ENCODE data around the gene CA10.

The CA10 gene

DNA sequence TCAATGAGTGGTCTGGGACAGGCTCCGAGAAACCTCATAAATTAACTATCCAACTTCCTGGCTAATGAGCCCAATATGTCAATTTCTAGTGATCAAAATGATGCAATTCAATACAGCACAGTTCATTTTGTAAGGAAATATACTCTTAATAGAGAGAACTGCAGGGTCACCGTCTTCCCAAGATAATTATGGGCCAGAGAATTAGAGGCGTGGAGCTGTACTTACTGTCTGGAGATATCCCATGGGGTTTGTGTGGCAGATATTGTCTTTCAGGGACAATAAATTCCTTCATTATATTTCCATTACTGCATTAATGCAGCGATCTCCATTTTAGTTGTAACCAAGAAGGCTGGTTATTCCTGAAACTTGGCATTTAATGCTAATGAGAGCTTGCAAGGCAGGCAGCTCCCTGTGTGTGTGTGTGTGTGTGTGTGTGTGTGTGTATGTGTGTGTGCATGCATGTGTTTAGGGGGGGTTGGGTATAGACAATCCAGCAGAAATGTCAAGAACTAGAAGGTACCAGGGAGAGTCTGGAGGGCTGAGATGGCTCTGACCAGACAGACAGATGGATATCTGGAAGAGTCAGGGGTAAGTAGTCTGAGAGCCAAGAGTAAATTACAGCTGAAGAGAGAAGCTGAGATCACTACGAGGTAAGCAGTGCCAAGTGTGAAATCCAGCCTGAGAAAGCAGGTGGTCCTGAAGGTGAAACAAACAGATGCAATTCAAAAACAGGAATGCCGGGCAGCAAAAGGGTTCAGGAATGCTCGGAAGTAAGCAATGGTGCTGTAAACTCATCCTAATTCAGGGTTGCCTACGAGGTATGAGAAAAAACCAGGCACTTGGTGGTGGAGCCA is 393.0 kb downstream of the CA10 start:
- DNase-seq (ENCODE audit: low read depth) = no peak

DNA sequence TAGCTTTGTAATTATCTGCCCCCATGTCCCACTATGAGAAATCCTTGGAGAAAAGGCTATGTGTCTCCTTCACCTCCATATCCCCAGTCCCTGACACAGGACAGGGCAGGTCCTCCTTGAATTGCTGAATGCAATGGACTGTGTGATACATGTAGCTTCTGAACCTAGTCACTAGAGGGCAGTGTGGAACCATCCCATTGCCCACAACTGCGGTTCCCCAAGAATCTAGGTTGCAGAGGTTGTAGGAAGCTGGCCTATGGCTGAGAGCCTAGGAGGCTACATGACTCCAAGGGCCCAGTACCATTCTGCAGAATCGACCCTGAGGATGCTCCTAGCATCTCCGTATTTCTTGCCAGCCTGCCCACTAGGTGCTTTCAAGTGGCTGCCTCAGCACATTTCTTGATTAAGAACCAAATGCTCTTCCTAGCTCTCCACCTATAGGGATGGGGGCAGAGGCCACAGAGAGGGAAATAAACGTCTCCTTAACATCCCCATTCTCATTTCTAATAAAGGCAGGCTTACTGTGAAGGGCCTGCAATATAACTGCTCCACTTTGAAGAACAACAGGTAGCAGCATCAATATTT is 394.0 kb downstream of the CA10 start:
- DNase-seq (ENCODE audit: low read depth) = peak; percentile 49

DNA sequence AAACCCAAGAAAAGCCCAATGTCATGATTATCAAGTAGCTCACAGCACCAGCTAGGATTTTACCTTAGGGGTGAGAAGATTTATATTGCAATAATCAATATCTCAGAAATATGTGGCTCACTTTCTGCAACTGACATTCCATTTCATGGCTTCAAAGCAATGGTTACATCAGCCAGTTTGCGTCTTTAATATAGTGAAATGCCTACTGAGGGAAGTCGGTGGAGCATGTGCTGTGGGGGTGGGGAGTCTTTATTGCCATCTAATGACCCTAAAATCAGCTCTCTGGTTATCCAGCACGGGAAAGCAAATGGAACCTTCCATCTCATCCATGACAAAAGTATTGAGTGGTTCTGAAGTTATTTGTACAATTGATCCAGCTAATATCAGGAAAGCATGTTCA is 395.5 kb downstream of the CA10 start:
- no peak for DNase-seq (ENCODE audit: low read depth)

DNA sequence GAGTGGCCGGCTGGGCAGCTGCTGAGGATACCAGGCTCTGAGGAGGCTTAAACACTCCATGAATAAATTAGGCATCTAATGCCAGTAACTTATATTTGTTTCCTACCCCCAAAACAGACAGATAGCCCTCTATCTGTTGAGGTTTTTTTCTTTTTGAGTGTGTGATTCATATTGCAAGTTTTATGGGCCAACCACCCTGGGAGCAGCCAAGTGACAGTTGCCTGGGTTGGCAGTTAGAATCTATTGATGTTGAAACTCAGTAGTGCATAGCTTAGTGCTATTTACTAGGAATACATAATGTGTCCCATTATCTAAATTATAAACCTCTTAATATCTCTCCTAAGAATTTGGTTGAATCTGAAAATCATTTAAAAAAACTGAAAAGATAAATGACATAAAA is 397.4 kb downstream of the CA10 start:
- DNase-seq (ENCODE audit: low read depth) = no peak

DNA sequence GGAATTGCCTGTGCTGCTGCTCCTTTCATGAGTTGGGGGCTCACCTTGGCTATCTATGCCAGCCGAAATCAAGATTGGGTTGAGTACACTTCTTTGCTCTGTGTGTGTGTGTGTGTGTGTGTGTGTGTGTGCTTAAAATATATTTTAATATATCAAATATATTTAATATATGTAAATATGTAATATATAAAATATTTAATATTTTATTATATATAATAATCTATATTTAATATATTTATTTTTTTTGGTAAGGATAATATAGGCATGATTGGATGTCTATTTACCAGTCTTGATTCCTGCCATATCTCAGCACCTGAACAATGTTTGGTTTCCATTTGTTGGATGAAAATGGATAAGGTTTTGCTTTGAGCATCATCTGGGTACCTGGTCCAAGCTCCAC is 399.3 kb downstream of the CA10 start:
- DNase-seq (ENCODE audit: low read depth) = no peak

DNA sequence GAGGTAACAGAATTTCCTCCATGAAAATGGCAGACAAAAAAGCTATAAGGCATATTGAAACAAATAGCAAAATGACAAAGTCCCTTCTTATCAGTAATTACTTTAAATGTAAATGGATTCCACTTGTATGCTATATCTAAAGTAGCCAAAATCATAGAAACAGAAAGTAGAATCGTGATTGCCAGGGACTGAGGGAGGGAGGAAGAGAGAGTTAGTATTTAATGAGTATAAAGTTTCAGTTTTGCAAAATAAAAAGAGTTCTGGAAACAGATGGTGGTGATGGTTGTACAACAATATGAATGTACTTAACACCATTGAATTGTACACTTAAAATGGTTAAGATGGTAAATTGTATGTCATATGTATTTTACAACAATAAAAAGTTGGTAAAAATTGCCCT is 407.4 kb downstream of the CA10 start:
- DNase-seq (ENCODE audit: low read depth) = no peak

DNA sequence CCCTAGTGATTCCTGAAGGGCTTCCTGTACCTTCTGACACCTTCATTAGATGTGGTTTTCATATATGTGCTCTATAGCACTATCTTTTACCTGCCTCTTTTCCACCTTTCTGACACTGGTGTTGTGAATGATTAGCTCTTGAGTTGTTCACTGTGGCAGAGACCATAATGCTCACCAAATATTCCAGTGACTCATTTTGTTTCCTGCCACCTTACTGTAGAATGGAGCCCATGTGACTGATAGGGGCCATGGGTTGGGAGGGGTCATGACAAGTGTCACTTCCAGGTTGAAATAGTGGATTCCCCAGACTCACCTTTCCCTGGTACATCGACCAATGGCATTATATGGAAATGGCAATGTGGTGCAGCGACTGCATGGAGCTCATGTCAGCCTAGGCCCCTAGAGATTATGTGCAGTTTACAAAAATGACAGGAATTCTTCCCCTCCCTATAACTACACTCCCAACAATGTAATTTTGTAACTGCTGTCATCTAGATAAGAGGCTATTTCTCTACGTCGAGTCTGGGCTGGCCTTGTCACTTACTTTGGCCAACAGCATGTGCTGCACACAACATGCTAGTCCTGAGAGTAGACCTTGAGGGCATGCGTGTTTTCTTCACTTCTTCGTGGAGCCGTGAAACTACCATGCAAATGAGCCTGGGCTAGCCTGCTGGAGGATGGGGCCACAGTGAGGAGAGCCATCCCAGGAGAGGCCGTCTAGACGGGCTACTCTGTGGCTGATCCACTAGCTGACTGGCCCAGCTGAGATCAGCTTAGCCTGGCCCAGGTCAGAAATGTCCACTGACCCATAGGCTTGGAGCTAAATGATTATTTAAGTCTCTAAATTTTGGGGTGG is 409.5 kb downstream of the CA10 start:
- DNase-seq (ENCODE audit: low read depth) = no peak

DNA sequence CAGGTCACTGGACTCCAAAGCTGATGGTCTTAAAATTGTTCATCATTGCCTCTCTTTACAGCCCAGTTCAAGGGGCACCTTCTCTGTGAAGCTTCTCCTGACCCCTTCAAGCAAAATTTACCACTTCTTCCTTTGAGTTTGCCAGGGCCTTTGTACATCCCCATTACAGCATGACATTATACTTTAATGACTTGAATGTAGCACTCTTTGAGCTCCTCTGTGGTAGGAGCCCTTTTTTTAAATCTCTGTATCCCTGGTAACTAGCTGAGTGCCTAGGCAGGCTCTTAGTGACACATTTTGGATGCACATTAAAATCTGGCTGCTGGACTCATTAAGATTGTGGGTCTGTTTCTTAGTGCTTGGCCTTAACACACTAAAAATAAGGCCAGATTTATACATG is 412.1 kb downstream of the CA10 start:
- DNase-seq (ENCODE audit: low read depth) = no peak

DNA sequence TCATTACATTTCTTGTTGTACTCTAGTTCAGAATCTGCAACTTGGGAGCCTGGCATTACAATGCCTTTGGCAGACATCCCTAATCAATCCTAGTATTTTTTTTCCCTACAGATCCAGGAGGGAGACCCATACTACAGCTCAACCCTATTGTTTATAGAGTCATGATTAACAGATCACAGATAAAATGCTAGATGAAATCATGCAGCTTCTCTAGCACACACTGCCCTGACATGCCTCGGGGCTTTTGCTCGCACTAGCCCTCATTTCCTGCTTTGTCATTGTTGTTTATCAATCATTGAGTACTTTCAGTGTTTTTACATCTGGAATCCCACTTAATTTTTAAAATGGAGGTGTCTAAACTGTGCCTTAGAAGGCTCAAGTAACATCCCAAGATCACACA is 412.5 kb downstream of the CA10 start:
- DNase-seq (ENCODE audit: low read depth) = no peak

DNA sequence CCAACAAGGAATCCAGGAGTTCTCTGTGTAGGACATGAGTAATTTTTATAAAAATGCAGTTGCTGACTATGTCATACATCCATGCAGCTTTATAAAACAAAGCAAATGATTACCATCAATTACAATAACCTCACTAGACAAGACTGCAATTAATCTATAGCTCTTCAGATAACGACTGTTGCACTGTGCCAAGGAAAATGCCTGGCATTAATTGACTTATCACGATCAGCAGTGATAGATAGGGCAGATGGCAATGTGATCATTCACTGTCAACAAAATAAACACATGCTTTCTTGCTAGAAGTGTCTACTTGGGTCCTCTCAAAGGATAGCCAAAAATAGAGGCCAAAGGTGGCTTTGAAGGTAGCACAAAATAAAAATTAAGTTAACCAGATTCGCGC is 415.0 kb downstream of the CA10 start:
- DNase-seq (ENCODE audit: low read depth) = no peak

DNA sequence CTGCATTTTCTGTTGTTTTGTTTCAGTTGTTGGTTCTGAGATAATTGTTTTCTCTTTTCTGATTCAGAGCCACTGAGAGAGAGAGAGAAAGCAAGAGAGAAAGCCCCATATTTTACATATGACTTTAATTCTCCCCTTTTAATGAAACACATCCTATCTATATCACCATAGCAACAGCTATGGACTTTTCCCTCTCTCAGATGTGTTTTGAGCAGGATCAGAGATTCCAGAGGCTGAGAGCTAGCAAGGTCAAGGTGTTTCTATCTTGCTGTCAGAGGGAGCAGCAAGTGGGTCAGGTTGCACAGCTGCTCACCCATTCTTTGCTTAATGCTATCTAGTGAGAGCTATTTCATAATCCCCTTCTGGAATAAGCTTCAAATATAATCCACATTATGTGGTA is 415.9 kb downstream of the CA10 start:
- no peak for DNase-seq (ENCODE audit: low read depth)

DNA sequence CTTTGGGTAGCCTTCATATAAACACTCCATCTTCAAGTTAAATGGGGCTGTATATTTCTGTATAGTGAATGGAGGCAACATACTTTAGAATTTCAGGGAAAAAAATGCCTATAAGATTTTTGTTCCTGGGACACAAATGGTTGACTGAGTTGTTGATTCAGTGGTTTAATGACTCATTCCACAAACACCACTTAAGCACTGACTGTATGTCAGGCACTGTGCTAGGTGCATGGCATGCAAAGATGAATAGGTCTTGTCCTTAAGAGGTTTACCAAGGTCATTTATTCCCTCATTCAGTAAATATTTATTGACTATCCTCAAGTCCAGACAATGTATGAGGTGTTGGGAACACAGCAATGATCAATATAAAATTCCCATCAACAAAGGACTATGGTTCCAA is 417.1 kb downstream of the CA10 start:
- no peak for DNase-seq (ENCODE audit: low read depth)

DNA sequence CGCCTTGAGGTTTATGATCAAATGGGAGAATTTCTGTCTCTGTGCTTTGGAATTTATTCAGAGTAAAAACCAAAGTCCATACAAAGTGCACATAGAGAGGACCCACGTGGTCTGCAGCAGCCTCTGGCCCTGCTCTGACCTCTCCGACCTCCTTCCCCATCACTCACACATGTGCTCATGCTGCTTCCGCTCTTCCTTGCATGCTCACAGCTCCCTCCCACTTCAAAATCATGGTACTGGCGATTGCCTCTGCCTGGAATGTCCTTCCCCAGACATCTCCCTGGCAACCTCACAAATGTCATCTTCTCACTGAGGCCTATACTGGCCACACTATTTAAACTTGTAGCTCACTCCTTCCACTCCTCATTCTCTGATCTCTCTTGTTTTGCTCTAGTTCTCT is 418.0 kb downstream of the CA10 start:
- DNase-seq (ENCODE audit: low read depth) = no peak

DNA sequence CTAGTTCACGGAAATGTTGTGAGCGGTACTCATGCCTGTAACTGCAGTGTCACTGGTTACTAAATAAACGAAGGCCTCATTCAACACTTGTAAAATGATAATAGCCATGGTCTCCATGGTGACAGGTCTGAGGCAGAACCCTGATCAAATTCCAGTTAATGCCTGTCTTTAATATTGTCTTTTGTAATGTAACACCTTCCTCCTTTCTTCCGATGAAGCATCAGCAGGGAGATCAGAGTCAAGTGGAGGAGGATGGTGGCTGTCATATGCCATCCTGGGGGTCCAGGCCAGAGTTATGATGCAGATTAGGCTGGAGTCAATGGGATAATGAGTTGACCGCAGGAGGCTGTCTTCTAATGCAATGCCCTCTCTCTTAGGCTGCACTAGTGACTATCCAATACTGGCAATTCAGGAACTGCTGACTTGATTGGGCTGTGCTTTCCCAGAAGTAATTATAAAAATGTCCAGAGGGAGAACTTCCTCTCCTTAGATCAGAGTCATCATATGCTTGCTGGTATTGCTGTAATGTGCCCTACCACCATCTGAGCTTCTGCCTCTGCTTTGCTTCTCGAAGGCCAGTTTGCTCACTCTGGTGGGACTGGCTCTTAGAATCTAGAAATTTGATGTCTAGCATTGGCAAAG is 419.1 kb downstream of the CA10 start:
- no peak for DNase-seq (ENCODE audit: low read depth)

DNA sequence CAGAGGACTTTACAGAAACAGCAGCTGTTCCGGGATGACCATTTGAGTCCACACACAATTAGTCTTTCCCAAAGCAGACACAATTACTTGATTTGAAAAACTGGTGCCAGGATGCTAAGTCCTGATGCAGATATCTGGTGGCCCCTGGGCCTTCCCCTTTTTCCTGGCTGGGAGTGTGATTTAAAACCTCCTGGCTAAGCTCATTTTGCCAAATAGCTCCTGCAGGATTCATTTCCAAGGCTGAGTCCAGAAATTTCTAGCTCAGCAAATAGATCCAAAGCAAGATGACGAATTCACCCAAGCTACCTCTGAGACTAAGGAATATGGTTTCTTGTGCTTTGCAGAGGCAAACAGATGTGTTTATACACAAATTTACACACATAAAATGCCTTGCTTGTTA is 422.2 kb downstream of the CA10 start:
- no peak for DNase-seq (ENCODE audit: low read depth)

DNA sequence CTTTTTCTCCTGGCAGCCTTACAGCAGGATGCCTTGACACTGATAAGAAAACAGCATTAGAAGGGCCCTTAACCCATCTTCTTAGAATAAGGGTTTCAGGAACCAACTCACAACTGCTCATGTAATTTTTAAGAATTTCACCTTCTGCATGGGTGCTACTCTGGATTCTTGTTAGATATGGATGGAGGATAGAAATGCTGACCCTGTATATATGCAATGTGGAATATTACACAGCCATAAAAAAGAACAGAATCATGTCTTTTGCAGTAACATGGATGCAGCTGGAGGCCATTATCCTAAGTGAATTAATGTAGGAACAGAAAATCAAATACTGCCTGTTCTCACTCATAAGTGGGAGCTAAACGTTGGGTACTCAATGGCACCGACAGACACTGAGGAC is 423.5 kb downstream of the CA10 start:
- no peak for DNase-seq (ENCODE audit: low read depth)

DNA sequence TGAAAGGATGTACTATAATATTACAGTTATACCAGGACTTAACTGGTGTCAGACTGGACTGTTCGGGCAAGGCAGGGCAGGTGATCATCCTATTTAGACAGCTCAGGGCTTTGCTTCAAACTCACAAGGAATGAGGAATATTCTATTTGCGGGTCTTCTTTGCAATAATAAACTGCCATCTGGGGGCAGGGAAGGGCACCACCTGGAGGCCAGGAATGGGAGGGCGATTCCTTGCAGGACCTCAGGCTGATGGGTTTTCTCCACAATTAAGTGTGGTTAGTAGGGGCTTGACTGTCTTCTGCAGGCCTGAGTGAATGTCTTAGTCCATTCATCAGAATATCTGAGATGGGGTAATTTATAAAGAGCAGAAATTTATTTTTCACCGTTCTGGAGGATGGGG is 424.1 kb downstream of the CA10 start:
- DNase-seq (ENCODE audit: low read depth) = no peak

DNA sequence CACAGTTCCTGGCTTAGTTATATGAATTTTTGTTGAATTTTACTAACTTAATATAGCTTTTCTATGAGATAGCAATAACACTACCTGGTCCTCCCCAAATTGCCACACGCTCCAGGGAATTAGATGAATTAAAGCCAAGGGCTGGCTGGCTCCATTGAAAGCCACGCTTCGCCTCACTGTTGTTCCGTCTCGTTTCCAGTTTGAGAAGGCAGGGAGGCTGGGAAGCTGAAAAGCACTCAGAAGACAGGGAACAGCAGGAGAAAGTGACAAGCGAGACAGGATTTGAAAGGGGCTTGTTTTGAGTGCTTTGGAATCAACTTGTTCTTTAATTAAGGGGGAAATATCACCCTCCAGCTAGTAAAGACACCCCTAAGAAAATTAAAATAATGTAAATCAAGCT is 425.3 kb downstream of the CA10 start:
- DNase-seq (ENCODE audit: low read depth) = no peak

DNA sequence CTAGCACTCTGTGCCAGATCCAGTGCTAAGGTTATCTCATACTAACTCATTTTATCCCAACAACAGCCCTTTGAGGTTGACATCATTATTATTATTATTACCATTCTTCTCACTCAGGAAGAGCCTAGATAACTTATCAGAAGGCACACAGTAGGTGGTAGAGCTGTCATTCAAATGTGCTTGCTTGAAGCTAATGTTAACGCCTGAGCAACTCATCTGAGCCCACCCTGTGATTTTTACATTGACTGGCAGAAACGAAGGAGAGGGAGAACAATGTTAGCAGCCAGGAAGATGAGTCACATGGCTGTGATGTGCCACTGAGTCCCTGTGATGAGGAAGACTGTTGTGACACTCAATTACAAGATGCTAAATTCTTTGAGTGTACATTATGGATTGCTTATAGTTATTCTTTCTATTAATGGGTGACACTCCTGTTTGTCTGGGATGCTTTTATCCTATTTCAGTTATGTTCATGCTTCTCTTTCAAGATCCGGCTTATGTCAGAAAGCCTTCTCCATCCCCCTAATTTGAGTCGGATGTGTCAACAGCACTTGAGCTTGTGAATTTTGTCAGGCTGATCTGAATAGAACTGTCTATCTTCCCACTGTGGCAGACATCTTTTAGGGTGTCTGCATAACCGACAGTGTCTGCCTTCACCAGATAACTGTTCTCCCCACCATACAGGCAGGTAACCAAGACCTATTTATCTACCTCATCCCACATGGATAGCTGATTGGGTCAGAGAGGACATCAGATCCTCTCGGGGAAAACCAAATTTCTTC is 426.4 kb downstream of the CA10 start:
- no peak for DNase-seq (ENCODE audit: low read depth)

DNA sequence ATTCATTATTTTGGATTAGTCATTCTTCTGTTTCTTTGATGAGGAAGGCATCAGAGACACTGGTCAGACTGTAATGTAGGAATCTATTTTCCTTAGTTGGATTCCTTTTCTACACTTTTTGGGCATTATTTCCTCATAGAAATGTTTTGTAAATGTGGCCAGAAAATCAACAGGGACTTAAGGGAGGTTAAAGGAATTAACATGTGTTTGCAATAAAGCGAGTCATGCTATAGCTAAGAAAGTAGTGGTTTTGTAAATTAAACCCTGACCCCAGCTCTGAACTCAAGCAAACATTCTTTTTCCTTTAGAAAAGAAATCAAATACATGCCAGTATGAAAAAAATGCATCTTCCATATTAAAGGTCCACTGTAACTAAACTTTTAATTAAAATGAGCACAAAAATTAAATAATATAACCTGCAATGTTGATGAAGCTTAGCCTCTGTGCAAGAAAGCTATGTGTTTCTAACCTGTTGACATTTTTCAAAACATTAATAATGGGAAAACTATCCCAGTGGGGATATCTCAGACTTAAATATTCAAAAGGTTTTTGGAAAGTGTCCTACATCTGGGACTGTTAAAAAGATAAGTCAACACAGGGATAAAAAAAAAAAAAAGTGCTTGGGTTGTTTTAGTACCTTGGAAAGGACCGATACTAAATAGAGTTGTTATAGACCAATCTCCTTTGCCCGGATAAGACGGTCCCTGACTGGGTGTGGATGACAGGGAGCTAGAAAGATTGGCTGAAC is 428.0 kb downstream of the CA10 start:
- DNase-seq (ENCODE audit: low read depth) = peak; percentile 62

DNA sequence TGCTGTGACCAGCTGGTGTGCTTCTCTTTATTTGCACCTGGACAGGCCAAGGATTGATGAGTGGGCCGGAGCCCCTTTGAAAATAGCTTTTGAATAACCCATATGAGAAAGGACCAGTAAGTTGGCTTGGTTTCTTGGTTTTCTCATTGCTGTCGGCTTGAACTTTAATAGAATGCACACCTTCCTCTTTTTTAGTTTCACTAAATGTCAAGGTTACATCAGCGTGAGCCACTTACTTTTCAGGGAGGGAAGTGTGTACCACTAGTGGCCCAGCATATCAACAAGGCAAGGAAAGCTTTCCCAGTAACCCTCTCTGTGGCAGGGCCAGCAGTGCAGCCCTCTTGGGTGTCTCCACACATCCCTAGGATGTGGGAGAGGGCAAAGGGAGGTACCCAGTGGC is 433.3 kb downstream of the CA10 start:
- no peak for DNase-seq (ENCODE audit: low read depth)
